ENCODE results near the gene AP1M1. TPM values are rescaled to one million over a fixed set of nuclear protein-coding genes. Genes with fewer than 3 reads are reported as not detected.

Gene AP1M1
- total and polyA plus RNA-seq, 2 of the 4 experiments (the other 2 are of a cell fraction) = 85.1 to 99.1 TPM

- in situ Hi-C loops (cut with MboI; ENCODE audit: low sequenced_read_pairs) (no loop called here), dilution Hi-C loops (cut with HindIII; ENCODE audit: low sequenced_read_pairs, unreplicated experiment) (no loop called here), intact Hi-C loops (cut with micrococcal nuclease) (no loop called here)
- Histone ChIP-seq H3K56ac (ENCODE audit: extremely low read depth, insufficient read depth, low read length) (no peak overlapping the region), H2AFZ (replicated peaks; ENCODE audit: low read length, poor library complexity) (no peak overlapping the region), H3K4me3 (ENCODE audit: insufficient read depth, low read depth, low read length) (no peak overlapping the region), H2AK5ac (ENCODE audit: low read depth, low read length) (no peak overlapping the region), H3K9me3 (ENCODE audit: control insufficient read depth, insufficient read depth, low read length) (peaks cover 23% of the 10 kb centered on the region), H2BK5ac (ENCODE audit: low read depth, low read length, poor library complexity, severe bottlenecking) (no peak overlapping the region), H3K9ac (ENCODE audit: low read depth, low read length) (no peak overlapping the region), H4K20me1 (ENCODE audit: insufficient read depth, low read length) (peaks cover 38% of the 10 kb centered on the region), H4K91ac (ENCODE audit: insufficient read depth, low read depth, low read length) (no peak overlapping the region), H2BK15ac (ENCODE audit: low read depth, low read length) (no peak overlapping the region), H3K79me1 (ENCODE audit: low read depth in 1 of 2, low read length in 2 of 2) (peaks cover 23 to 50% of the 10 kb centered on the region in 2 experiments), H3K4me2 (ENCODE audit: low read depth, low read length) (no peak overlapping the region), H2BK20ac (ENCODE audit: low read depth, low read length) (no peak overlapping the region), H4K5ac (ENCODE audit: low read depth, low read length) (no peak overlapping the region), H3K27ac (ENCODE audit: insufficient read depth, low read length) (no peak overlapping the region), H3K18ac (ENCODE audit: low read depth, low read length) (no peak overlapping the region), H3K4ac (ENCODE audit: low read depth, low read length) (no peak overlapping the region), H3K9me1 (ENCODE audit: insufficient read depth, low read length) (0 out of 2 replicates have a peak, but pooled peaks cover 12% of the 10 kb centered on the region), H3K36me3 (ENCODE audit: control insufficient read depth, insufficient read depth, low read length) (peaks cover 66% of the 10 kb centered on the region), H4K8ac (ENCODE audit: low read depth in 2 of 2, low read length in 2 of 2) (no peak overlapping the region), H2AK9ac (replicated peaks; ENCODE audit: low read depth, low read length, poor library complexity) (no peak overlapping the region), H2BK120ac (ENCODE audit: low read depth, low read length) (no peak overlapping the region), H3K27me3 (ENCODE audit: control insufficient read depth, insufficient read depth, low read length) (no peaks in the 10 kb centered on the region), H3K14ac (replicated peaks; ENCODE audit: low read depth, low read length) (no peak overlapping the region), H3K4me1 (ENCODE audit: control insufficient read depth, insufficient read depth, low read length) (no peaks in the 10 kb centered on the region), H3K23ac (ENCODE audit: low read depth, low read length) (no peak overlapping the region)
- POLR2A ChIA-PET (ENCODE audit: unreplicated experiment) = no interaction called here
- 83% methylated on average over 10 of the region's 15 CpGs; no CpG with 5 or more reads in 1 of the 2 experiments for WGBS, 2 experiments (ENCODE audit: extremely low coverage in 2 of 2, insufficient read length in 1 of 2)
- TF ChIP-seq MAZ (IDR thresholded peaks at IDR 0.05; ENCODE audit: borderline replicate concordance, low read depth, low read length) (no peak), NFE2L2 (IDR thresholded peaks at IDR 0.05; ENCODE audit: low read depth, low read length) (no peak), CTCF (conservative IDR thresholded peaks at IDR 0.05; ENCODE audit: low read depth, low read length) (no peak), CHD1 (IDR thresholded peaks at IDR 0.05; ENCODE audit: low read depth, low read length) (no peak), BHLHE40 (IDR thresholded peaks at IDR 0.05; ENCODE audit: low read depth, low read length) (no peak), RAD21 (IDR thresholded peaks at IDR 0.05; ENCODE audit: low read length) (no peak), MXI1 (IDR thresholded peaks at IDR 0.05; ENCODE audit: borderline replicate concordance, low read depth, low read length) (no peak), POLR2A (IDR thresholded peaks at IDR 0.05; ENCODE audit: low read depth, low read length) (no peak), MAFK (IDR thresholded peaks at IDR 0.05; ENCODE audit: low read depth, low read length) (no peak), USF2 (IDR thresholded peaks at IDR 0.05; ENCODE audit: low read depth, low read length) (no peak), ELK1 (IDR thresholded peaks at IDR 0.05; ENCODE audit: borderline replicate concordance, low read depth, low read length) (no peak), SMC3 (IDR thresholded peaks at IDR 0.05; ENCODE audit: low read depth, low read length) (no peak), RFX5 (IDR thresholded peaks at IDR 0.05; ENCODE audit: low read depth, low read length) (no peak), RCOR1 (IDR thresholded peaks at IDR 0.05; ENCODE audit: insufficient replicate concordance, low read length) (no peak), CEBPB (IDR thresholded peaks at IDR 0.05; ENCODE audit: low read depth, low read length) (no peak), FOS (IDR thresholded peaks at IDR 0.05; ENCODE audit: low read depth, low read length) (no peak)
- CTCF ChIA-PET = no interaction called here
- DNase-seq (no peak), ATAC-seq (ENCODE audit: low read depth) (no peak)
- BruUV-seq (replicated peaks) = no TSS peak
Measured at GRCh38 chr19:16223746-16224145, 26.0 kb downstream of the AP1M1 start.

All from IMR-90 (cell line).